K562 (cell line): ENCODE data around the gene AK2. TPM values are rescaled to one million over a fixed set of nuclear protein-coding genes. Genes with fewer than 3 reads are reported as not detected.

Experiments used
- BRCA1 ChIP-seq, 2 experiments: fragments of 450-650 bp in 1 of 2; sonication (generic) in 1 of 2; formaldehyde crosslinking in 1 of 2; IDR thresholded peaks; 2 replicates each; pipeline versions ENCODE4 v1.5.0 to v1.6.1; 2017 to 2020; ENCODE audit warnings: mild to moderate bottlenecking in 1 of 2, missing genetic modification reagents in 1 of 2
- CBX8 ChIP-seq: fragments of 200-600 bp; sonication (generic); IDR thresholded peaks from 2 replicates; pipeline ENCODE4 v1.6.1; 2012; ENCODE audit warnings: borderline replicate concordance, mixed run types, low read depth, mild to moderate bottlenecking, moderate library complexity, mixed read lengths, low read length, control low read depth, inconsistent platforms; ENCODE audit not compliant: poor library complexity, severe bottlenecking; ENCODE audit errors: extremely low read depth
- FOSL1 ChIP-seq: fragments of 200-800 bp; sonication (Bioruptor generic); conservative IDR thresholded peaks from 2 replicates; pipeline ENCODE4 v1.6.1; 2016; ENCODE audit warnings: missing genetic modification characterization, missing compliant biosample characterization
- FOXK1 ChIP-seq: sonication (generic); formaldehyde crosslinking; IDR thresholded peaks from 2 replicates; pipeline ENCODE4 v1.8.0; 2022; ENCODE audit warnings: missing genetic modification reagents, mild to moderate bottlenecking, borderline replicate concordance
- HNRNPUL1 ChIP-seq: fragments of 200-400 bp; formaldehyde crosslinking; IDR thresholded peaks from 2 replicates; pipeline ENCODE4 v1.6.1; 2017; ENCODE audit warnings: low read length
- POLR3G ChIP-seq: IDR thresholded peaks from 2 replicates; pipeline ENCODE4 v1.6.1; 2011; ENCODE audit not compliant: insufficient read length, insufficient replicate concordance; ENCODE audit errors: extremely low read depth
- RCOR1 ChIP-seq, 2 experiments: IDR thresholded peaks; 2 replicates each; pipeline ENCODE4 v1.6.1; 2012; ENCODE audit warnings: low read depth in 2 of 2, low read length in 2 of 2, borderline replicate concordance in 1 of 2, improper control_type of control experiment in 1 of 2
- SNIP1 ChIP-seq: fragments of 450-650 bp; IDR thresholded peaks from 2 replicates; pipeline ENCODE4 v1.7.1; 2017; ENCODE audit warnings: low read depth, mild to moderate bottlenecking
- ZNF41 ChIP-seq: fragments of 250-450 bp; sonication (Bioruptor Pico); conservative IDR thresholded peaks from 2 replicates; pipeline ENCODE4 v1.4.0; 2020; ENCODE audit warnings: mild to moderate bottlenecking
- ZZZ3 ChIP-seq: fragments of 450-650 bp; IDR thresholded peaks from 2 replicates; pipeline ENCODE4 v1.6.1; 2016; ENCODE audit warnings: antibody characterized with exemption, mild to moderate bottlenecking, moderate library complexity
- polyA plus RNA-seq, 8 experiments: library from polyadenylated mRNA; depleted of rRNA in 4 of 8; stranded (reverse) in 5 of 8; unstranded in 3 of 8; fragments of >200 nt; fragmentation: Nextera tagmentation in 2 of 8; fragmentation: Illumina TruSeq in 1 of 8; extraction: Ambion mirVana in 2 of 8; extraction: Trizol in 1 of 8; gene quantifications; 2 replicates each; pipeline versions ENCODE4 v1.2.1 to v1.2.3, GENCODE V29; 2011 to 2014; ENCODE audit warnings: inconsistent platforms in 1 of 8, missing spikeins in 1 of 8
- total RNA-seq, 7 experiments: library from RNA; depleted of rRNA in 6 of 7; stranded (reverse); fragments of >200 nt in 6 of 7; fragmentation: Illumina TruSeq in 2 of 7; extraction: Trizol in 2 of 7; gene quantifications; 2 replicates each; pipeline versions ENCODE4 v1.2.1 to v1.2.3, GENCODE V29; 2011 to 2021; ENCODE audit warnings: low replicate concordance in 1 of 7
- TF ChIP-seq, protein P1 (sequence below): fragments of 250-450 bp; sonication (Bioruptor Pico); IDR thresholded peaks from 2 replicates; pipeline ENCODE4 v1.5.0; 2020; ENCODE audit warnings: mild to moderate bottlenecking, borderline replicate concordance
- TF ChIP-seq, protein P2 (sequence below): sonication (generic); IDR thresholded peaks from 2 replicates; pipeline ENCODE4 v1.6.1; 2016
- TF ChIP-seq, protein P3 (sequence below), 3 experiments: fragments of 200-800 bp in 1 of 3; sonication (Bioruptor generic) in 1 of 3; sonication (generic) in 1 of 3; formaldehyde crosslinking in 1 of 3; IDR thresholded peaks; 2 replicates each; pipeline versions ENCODE4 v1.6.1 to v1.8.0; 2016 to 2022; ENCODE audit warnings: mild to moderate bottlenecking in 2 of 3, missing compliant biosample characterization in 2 of 3, missing genetic modification characterization in 2 of 3, missing genetic modification reagents in 1 of 3
- TF ChIP-seq, protein P4 (sequence below): fragments of 450-650 bp; formaldehyde crosslinking; IDR thresholded peaks from 2 replicates; pipeline ENCODE4 v1.4.0; 2020; ENCODE audit warnings: mild to moderate bottlenecking, moderate library complexity
- TF ChIP-seq, protein P5 (sequence below), 3 experiments: IDR thresholded peaks in 2 of 3; conservative IDR thresholded peaks in 1 of 3; 2 replicates each; pipeline ENCODE4 v1.5.1; 2011 to 2012; ENCODE audit warnings: low read length in 3 of 3, mild to moderate bottlenecking in 3 of 3, control low read depth in 2 of 3, improper control_type of control experiment in 1 of 3, inconsistent platforms in 1 of 3, low read depth in 1 of 3, mixed read lengths in 1 of 3, moderate library complexity in 1 of 3; ENCODE audit not compliant: insufficient read depth in 2 of 3

Gene AK2
- total and polyA plus RNA-seq, 9 of the 15 experiments (the other 6 are each of a cell fraction or from before 2014, with no cell fraction given): 105 to 1,050 (median 509) TPM

DNA sequence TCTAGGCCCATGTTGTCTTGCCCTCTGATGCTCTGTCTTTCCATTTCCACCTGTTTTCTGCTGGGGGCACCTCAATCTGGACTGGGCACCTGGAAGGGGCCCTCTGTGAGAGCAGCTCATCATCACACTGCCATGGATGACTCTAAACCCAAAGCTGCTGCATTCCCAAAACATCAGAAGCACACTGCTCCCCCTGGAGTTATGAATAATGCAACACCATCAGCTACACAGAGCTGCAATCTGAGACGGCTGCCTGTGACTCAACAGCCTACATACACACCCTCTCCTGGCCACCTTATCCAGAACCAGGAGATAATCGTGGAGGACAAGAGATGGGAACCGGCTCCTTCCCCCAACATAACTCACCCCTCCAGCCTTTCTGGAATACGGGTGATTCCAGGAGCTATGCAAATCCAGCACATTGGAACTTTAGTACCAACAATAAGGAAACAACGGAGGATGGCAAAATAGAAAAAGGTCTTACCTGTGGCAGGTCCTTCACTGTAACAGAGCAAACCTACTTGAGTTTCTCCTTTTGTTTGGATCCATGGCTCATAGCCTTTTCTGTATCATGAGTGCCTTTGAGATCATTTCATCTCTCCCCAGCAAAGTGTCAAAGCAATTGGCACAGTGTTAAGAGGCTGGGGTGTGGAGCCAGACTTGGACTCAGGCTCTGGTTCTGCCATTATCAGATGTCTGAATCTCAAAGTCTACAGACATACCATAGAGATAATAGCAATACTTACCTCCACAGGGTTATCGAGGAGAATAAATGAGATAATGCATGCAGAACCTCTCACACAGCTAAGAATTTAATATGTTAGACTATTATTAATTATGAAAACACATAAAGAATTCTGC, 29.3 kb downstream of the AK2 start (continued):
- TF ChIP-seq, protein P1, sequence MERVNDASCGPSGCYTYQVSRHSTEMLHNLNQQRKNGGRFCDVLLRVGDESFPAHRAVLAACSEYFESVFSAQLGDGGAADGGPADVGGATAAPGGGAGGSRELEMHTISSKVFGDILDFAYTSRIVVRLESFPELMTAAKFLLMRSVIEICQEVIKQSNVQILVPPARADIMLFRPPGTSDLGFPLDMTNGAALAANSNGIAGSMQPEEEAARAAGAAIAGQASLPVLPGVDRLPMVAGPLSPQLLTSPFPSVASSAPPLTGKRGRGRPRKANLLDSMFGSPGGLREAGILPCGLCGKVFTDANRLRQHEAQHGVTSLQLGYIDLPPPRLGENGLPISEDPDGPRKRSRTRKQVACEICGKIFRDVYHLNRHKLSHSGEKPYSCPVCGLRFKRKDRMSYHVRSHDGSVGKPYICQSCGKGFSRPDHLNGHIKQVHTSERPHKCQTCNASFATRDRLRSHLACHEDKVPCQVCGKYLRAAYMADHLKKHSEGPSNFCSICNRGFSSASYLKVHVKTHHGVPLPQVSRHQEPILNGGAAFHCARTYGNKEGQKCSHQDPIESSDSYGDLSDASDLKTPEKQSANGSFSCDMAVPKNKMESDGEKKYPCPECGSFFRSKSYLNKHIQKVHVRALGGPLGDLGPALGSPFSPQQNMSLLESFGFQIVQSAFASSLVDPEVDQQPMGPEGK (CRISPR knock-in tag): no peak
- TF ChIP-seq, protein P2, sequence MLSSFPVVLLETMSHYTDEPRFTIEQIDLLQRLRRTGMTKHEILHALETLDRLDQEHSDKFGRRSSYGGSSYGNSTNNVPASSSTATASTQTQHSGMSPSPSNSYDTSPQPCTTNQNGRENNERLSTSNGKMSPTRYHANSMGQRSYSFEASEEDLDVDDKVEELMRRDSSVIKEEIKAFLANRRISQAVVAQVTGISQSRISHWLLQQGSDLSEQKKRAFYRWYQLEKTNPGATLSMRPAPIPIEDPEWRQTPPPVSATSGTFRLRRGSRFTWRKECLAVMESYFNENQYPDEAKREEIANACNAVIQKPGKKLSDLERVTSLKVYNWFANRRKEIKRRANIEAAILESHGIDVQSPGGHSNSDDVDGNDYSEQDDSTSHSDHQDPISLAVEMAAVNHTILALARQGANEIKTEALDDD: peak; percentile 51; the same call in 1 of the 2 replicates
- TF ChIP-seq BRCA1 (IDR thresholded peaks at IDR 0.05): no peak
- no peak for TF ChIP-seq BRCA1 (CRISPR knock-in tag; IDR thresholded peaks at IDR 0.05)
- no peak for TF ChIP-seq CBX8
- no peak for TF ChIP-seq POLR3G
- TF ChIP-seq HNRNPUL1: no peak
- TF ChIP-seq ZZZ3: no peak
- TF ChIP-seq, protein P3, sequence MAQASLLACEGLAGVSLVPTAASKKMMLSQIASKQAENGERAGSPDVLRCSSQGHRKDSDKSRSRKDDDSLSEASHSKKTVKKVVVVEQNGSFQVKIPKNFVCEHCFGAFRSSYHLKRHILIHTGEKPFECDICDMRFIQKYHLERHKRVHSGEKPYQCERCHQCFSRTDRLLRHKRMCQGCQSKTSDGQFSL (CRISPR knock-in tag; IDR thresholded peaks at IDR 0.05): no peak
- TF ChIP-seq, protein P3 (tag; IDR thresholded peaks at IDR 0.05): no peak
- TF ChIP-seq SNIP1: no peak
- TF ChIP-seq FOSL1 (tag): peak; percentile 84
- TF ChIP-seq, protein P4, sequence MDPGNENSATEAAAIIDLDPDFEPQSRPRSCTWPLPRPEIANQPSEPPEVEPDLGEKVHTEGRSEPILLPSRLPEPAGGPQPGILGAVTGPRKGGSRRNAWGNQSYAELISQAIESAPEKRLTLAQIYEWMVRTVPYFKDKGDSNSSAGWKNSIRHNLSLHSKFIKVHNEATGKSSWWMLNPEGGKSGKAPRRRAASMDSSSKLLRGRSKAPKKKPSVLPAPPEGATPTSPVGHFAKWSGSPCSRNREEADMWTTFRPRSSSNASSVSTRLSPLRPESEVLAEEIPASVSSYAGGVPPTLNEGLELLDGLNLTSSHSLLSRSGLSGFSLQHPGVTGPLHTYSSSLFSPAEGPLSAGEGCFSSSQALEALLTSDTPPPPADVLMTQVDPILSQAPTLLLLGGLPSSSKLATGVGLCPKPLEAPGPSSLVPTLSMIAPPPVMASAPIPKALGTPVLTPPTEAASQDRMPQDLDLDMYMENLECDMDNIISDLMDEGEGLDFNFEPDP (CRISPR knock-in tag): no peak
- 0 out of 2 replicates have a peak, but pooled peaks have one; percentile 62 for TF ChIP-seq FOXK1
- TF ChIP-seq, protein P5, sequence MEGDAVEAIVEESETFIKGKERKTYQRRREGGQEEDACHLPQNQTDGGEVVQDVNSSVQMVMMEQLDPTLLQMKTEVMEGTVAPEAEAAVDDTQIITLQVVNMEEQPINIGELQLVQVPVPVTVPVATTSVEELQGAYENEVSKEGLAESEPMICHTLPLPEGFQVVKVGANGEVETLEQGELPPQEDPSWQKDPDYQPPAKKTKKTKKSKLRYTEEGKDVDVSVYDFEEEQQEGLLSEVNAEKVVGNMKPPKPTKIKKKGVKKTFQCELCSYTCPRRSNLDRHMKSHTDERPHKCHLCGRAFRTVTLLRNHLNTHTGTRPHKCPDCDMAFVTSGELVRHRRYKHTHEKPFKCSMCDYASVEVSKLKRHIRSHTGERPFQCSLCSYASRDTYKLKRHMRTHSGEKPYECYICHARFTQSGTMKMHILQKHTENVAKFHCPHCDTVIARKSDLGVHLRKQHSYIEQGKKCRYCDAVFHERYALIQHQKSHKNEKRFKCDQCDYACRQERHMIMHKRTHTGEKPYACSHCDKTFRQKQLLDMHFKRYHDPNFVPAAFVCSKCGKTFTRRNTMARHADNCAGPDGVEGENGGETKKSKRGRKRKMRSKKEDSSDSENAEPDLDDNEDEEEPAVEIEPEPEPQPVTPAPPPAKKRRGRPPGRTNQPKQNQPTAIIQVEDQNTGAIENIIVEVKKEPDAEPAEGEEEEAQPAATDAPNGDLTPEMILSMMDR (IDR thresholded peaks at IDR 0.05 in 2 of 3, conservative IDR thresholded peaks at IDR 0.05 in 1 of 3; ENCODE audit: insufficient read depth in 2 of 3, low read depth in 1 of 3, low read length in 3 of 3): peak; percentile 56 to 66 (median 66)
- no peak for TF ChIP-seq ZNF41 (CRISPR knock-in tag)
- TF ChIP-seq RCOR1 (IDR thresholded peaks at IDR 0.05; ENCODE audit: borderline replicate concordance in 1 of 2, low read depth in 2 of 2, low read length in 2 of 2): peak in 1 of 2 experiments; percentile 55; a peak in 1 of 4 replicates
